ENCODE data around the gene NPTN.
"Not testable (repeated sequence)": the region's sequence is repeated elsewhere in the genome, so short reads cannot be mapped to it uniquely, and the experiment has no call there.

The NPTN gene

GRCh38 chr15:73570355-73571032 is 62.7 kb downstream of the NPTN start:
- no peak for DNase-seq

- peak; percentile 5 for DNase-seq
Observed at GRCh38 chr15:73569361-73569760, 63.8 kb downstream of the NPTN start.

- no peak for DNase-seq
Observed at GRCh38 chr15:73568564-73569280, 64.5 kb downstream of the NPTN start.

GRCh38 chr15:73567020-73567419 is 66.2 kb downstream of the NPTN start:
- DNase-seq = no peak

GRCh38 chr15:73564255-73564654 is 68.9 kb downstream of the NPTN start:
- peak; percentile 92 for DNase-seq

GRCh38 chr15:73560501-73561117 is 72.6 kb downstream of the NPTN start:
- DNase-seq = peak; percentile 77

- DNase-seq = no peak
Observed at GRCh38 chr15:73558529-73558928, 74.7 kb downstream of the NPTN start.

- no peak for DNase-seq
Observed at GRCh38 chr15:73555080-73555479, 78.1 kb downstream of the NPTN start.

- no peak for DNase-seq
Observed at GRCh38 chr15:73550190-73550589, 83.0 kb downstream of the NPTN start.

- not testable (repeated sequence) for DNase-seq
Observed at GRCh38 chr15:73548925-73549324, 84.3 kb downstream of the NPTN start.

GRCh38 chr15:73541479-73541878 is 91.7 kb downstream of the NPTN start:
- no peak for DNase-seq

GRCh38 chr15:73540161-73540560 is 93.0 kb downstream of the NPTN start:
- no peak for DNase-seq

GRCh38 chr15:73539212-73540128 is 93.7 kb downstream of the NPTN start:
- peak; percentile 29 for DNase-seq

GRCh38 chr15:73538563-73539211 is 94.5 kb downstream of the NPTN start:
- no peak for DNase-seq

- DNase-seq = no peak
Observed at GRCh38 chr15:73538123-73538522, 95.1 kb downstream of the NPTN start.

GRCh38 chr15:73530649-73531048 is 102.5 kb downstream of the NPTN start:
- DNase-seq = no peak

- no peak for DNase-seq
Observed at GRCh38 chr15:73527598-73527997, 105.6 kb downstream of the NPTN start.

GRCh38 chr15:73524919-73525318 is 108.3 kb downstream of the NPTN start:
- no peak for DNase-seq

GRCh38 chr15:73522011-73522410 is 111.2 kb downstream of the NPTN start:
- no peak for DNase-seq

- DNase-seq = no peak
Observed at GRCh38 chr15:73518876-73519733, 114.1 kb downstream of the NPTN start.

- DNase-seq = no peak
Observed at GRCh38 chr15:73518180-73518862, 114.9 kb downstream of the NPTN start.
